ENCODE data around the gene ACOX3.

DNA sequence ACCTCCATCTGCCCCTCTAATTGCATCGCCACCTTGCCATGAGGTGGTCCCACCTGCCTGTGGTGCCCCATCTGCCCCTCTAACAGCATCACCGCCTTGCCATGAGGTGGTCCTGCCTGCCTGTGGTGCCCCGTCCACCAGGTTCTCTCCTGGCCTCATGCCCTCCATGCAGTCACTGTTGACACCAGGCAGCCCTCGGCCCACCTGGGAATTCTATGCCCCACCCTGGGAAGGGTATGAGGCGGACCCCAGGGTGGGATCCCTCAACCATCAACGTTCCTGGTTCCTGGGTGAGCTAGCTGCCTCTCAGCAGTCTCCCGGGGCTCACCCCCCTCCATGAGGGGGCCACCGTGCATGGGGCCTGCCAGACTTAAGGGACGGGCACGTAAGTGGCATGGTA, 38.9 kb downstream of the ACOX3 start:
- TF ChIP-seq, protein P1, sequence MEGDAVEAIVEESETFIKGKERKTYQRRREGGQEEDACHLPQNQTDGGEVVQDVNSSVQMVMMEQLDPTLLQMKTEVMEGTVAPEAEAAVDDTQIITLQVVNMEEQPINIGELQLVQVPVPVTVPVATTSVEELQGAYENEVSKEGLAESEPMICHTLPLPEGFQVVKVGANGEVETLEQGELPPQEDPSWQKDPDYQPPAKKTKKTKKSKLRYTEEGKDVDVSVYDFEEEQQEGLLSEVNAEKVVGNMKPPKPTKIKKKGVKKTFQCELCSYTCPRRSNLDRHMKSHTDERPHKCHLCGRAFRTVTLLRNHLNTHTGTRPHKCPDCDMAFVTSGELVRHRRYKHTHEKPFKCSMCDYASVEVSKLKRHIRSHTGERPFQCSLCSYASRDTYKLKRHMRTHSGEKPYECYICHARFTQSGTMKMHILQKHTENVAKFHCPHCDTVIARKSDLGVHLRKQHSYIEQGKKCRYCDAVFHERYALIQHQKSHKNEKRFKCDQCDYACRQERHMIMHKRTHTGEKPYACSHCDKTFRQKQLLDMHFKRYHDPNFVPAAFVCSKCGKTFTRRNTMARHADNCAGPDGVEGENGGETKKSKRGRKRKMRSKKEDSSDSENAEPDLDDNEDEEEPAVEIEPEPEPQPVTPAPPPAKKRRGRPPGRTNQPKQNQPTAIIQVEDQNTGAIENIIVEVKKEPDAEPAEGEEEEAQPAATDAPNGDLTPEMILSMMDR (IDR thresholded peaks at IDR 0.05) = no peak
- no peak for TF ChIP-seq POLR2A (IDR thresholded peaks at IDR 0.05)
